CD4-positive, alpha-beta T cell (primary cell): Measurements from ENCODE around the gene GOLGA1. TPM values are rescaled to one million over a fixed set of nuclear protein-coding genes. Genes with fewer than 3 reads are reported as not detected.
A peak's percentile ranks its signal among the peaks of the same experiment; 100 is the strongest.

Experiments used
- ATAC-seq: fragments of 200-7000 bp; cut with Tn5 transposase; one replicate; pipeline ENCODE4 v1.10.0; 2022; ENCODE audit warnings: mild to moderate bottlenecking; ENCODE audit not compliant: poor library complexity
- CTCF ChIA-PET: fragments of 350-600 bp; sonication (Branson Sonifier 250); formaldehyde crosslinking; loops from one replicate; lab custom pipeline; 2021; ENCODE audit warnings: antibody characterized with exemption, inconsistent platforms; lab: Charles Lee
- POLR2A ChIA-PET: fragments of 350-600 bp; sonication (Branson Sonifier 250); formaldehyde crosslinking; loops from one replicate; lab custom pipeline; 2021; ENCODE audit warnings: antibody characterized with exemption, inconsistent platforms; lab: Charles Lee
- DNase-seq, 14 experiments: peaks; one replicate each; pipeline ENCODE4 v3.0.0-alpha.2; 2013 to 2020; ENCODE audit warnings: mixed read lengths in 2 of 14
- H3K27ac ChIP-seq, 2 donors: one replicate each; pipeline versions ENCODE4 v1.5.1 to v1.7.0; 2013; ENCODE audit warnings: low read length in 2 of 2, low read depth in 1 of 2, mild to moderate bottlenecking in 1 of 2
- H3K27me3 ChIP-seq, 2 experiments: 1 replicate in 1 of 2; 2 replicates in 1 of 2; pipeline versions ENCODE4 v1.6.1 to v1.7.0; 2013; ENCODE audit warnings: low read length in 2 of 2, control low read depth in 1 of 2, mild to moderate bottlenecking in 1 of 2, moderate library complexity in 1 of 2; ENCODE audit not compliant: insufficient read depth in 2 of 2, control insufficient read depth in 1 of 2
- H3K36me3 ChIP-seq: one replicate; pipeline ENCODE4 v1.6.1; 2013; ENCODE audit warnings: low read length, control low read depth; ENCODE audit not compliant: insufficient read depth
- H3K4me1 ChIP-seq: one replicate; pipeline ENCODE4 v1.6.1; 2013; ENCODE audit warnings: low read length, control low read depth; ENCODE audit not compliant: insufficient read depth
- H3K4me3 ChIP-seq: one replicate; pipeline ENCODE4 v1.5.1; 2013; ENCODE audit warnings: mild to moderate bottlenecking, low read length, moderate library complexity
- H3K9me3 ChIP-seq, 2 experiments: 1 replicate in 1 of 2; 2 replicates in 1 of 2; pipeline versions ENCODE4 v1.6.1 to v1.7.0; 2013; ENCODE audit warnings: low read length in 2 of 2, mild to moderate bottlenecking in 2 of 2, control low read depth in 1 of 2, moderate library complexity in 1 of 2; ENCODE audit not compliant: control insufficient read depth in 1 of 2, insufficient read depth in 1 of 2
- H3K27ac Mint-ChIP-seq: one replicate; pipeline ENCODE4 v1.8.0; 2020; ENCODE audit warnings: mixed read lengths
- H3K27me3 Mint-ChIP-seq: one replicate; pipeline ENCODE4 v1.8.0; 2021; ENCODE audit warnings: mixed read lengths
- H3K36me3 Mint-ChIP-seq: one replicate; pipeline ENCODE4 v1.8.0; 2021; ENCODE audit warnings: low read depth, mixed read lengths
- H3K4me1 Mint-ChIP-seq: one replicate; pipeline ENCODE4 v1.8.0; 2021; ENCODE audit warnings: low read depth, mixed read lengths
- H3K4me3 Mint-ChIP-seq: one replicate; pipeline ENCODE4 v1.8.0; 2020; ENCODE audit warnings: mild to moderate bottlenecking, mixed read lengths
- H3K9me3 Mint-ChIP-seq: one replicate; pipeline ENCODE4 v1.8.0; 2020; ENCODE audit warnings: mixed read lengths
- intact Hi-C, 2 experiments: fragments of 100-400 bp; cut with DNase I in 1 of 2; cut with micrococcal nuclease in 1 of 2; formaldehyde crosslinking; loops; one replicate each; pipeline versions ENCODE4 v1.15.1 to v1.9.0; 2023 to 2025; cut with DNase I, micrococcal nuclease
- total RNA-seq, 174 experiments: library from RNA in 2 of 174; stranded (reverse) in 2 of 174; gene quantifications; one replicate each; pipeline ENCODE4 v1.2.3 and lab custom pipeline; 2021 to 2026
- TF ChIP-seq, protein P1 (sequence below): fragments of 200-600 bp; IDR thresholded peaks from one replicate; pipeline ENCODE4 v1.8.0; 2022; ENCODE audit warnings: antibody characterized with exemption, mild to moderate bottlenecking

Gene GOLGA1
- total RNA-seq, 2 experiments from 2014 or later, result 12.9 to 22.2 TPM

DNA sequence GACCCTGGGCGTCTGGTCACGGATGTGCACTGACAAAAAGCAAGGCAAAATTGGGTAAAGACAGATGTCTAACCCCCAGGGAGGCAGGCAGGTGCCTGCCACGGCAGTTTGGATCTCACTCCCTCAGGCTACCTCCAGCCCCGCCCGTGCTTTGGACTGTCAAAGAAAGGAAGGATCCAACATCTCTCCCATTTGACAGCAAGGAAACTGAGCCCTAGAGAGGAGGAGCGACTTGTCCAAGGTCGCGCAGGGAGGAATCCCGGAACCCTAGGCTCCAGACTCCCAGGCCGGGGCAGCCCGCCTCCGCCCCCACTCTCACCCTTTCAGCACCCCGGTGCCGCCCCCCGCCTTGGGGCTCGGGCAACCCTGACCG, 376 bp downstream of the GOLGA1 start:
- Histone ChIP-seq H3K36me3 (peaks cover 22% of the 10 kb centered on the region), H3K4me1 (peaks cover 20% of the 10 kb centered on the region), H3K9me3 (no peaks in the 10 kb centered on the region), H3K4me3 (peak overlapping the region; percentile 96), H3K27me3 (no peaks in the 10 kb centered on the region), H3K27ac (peak overlapping the region; percentile 90 to 95)
- peak overlapping the region; percentile 90 for H3K27ac Mint-ChIP-seq
- H3K27me3 Mint-ChIP-seq, result no peaks in the 10 kb centered on the region
- CTCF ChIA-PET, result no interaction called here
- DNase-seq, result peak in 1 of 14 experiments; percentile 9
- H3K9me3 Mint-ChIP-seq, result no peaks in the 10 kb centered on the region
- TF ChIP-seq, protein P1, sequence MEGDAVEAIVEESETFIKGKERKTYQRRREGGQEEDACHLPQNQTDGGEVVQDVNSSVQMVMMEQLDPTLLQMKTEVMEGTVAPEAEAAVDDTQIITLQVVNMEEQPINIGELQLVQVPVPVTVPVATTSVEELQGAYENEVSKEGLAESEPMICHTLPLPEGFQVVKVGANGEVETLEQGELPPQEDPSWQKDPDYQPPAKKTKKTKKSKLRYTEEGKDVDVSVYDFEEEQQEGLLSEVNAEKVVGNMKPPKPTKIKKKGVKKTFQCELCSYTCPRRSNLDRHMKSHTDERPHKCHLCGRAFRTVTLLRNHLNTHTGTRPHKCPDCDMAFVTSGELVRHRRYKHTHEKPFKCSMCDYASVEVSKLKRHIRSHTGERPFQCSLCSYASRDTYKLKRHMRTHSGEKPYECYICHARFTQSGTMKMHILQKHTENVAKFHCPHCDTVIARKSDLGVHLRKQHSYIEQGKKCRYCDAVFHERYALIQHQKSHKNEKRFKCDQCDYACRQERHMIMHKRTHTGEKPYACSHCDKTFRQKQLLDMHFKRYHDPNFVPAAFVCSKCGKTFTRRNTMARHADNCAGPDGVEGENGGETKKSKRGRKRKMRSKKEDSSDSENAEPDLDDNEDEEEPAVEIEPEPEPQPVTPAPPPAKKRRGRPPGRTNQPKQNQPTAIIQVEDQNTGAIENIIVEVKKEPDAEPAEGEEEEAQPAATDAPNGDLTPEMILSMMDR, result no peak
- H3K4me1 Mint-ChIP-seq, result peaks cover 23% of the 10 kb centered on the region
- intact Hi-C loops, result loop anchor here (2.0 to 5.0 kb wide), 4 partner anchors 72 to 262 kb away; partner anchors contain the start of genes ARPC5L (in 1 of the 2), NR6A1 (in 1 of the 2), RABEPK (in 1 of the 2) and RPL35 (in 1 of the 2)
- H3K4me3 Mint-ChIP-seq, result peak overlapping the region; percentile 94
- POLR2A ChIA-PET, result interaction anchor here (1.0 to 1.8 kb wide), 2 partner anchors 25 to 301 kb away, joined by 5 to 12 read pairs; partner anchors contain the start of gene HSPA5
- peak; percentile 9 for ATAC-seq
- peaks cover 33% of the 10 kb centered on the region for H3K36me3 Mint-ChIP-seq

DNA sequence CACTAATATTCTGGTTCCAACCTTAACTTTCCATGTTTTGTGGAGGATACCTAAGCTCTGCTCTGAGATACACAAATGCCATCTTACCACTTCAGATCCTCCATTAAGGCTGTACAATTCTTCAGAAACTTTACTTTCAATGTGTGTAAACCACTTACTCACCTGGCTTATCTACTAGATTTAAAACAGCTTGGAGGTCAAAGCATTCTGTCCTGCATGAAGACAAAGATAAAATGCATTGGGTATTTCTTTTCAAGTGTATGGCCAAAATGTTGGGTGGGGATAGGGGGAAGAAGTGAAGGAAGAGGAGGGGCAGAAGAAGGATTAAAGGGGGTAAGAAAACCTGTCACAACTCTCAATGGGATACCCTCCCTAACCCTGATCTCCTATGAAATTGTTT, 939 bp downstream of the GOLGA1 start:
- DNase-seq (no peak), ATAC-seq (no peak)
- H3K36me3 Mint-ChIP-seq, result peaks cover 37% of the 10 kb centered on the region
- H3K9me3 ChIP-seq, result no peaks in the 10 kb centered on the region
- peaks cover 20% of the 10 kb centered on the region for H3K4me1 ChIP-seq
- no peaks in the 10 kb centered on the region for H3K27me3 Mint-ChIP-seq
- H3K4me3 Mint-ChIP-seq, result peak overlapping the region; percentile 94
- TF ChIP-seq, protein P1, result no peak
- H3K4me1 Mint-ChIP-seq, result peaks cover 23% of the 10 kb centered on the region
- intact Hi-C loops, result loop anchor here (2.0 to 5.0 kb wide), 4 partner anchors 71 to 262 kb away; partner anchors contain the start of genes ARPC5L (in 1 of the 2), NR6A1 (in 1 of the 2), RABEPK (in 1 of the 2) and RPL35 (in 1 of the 2)
- H3K27ac Mint-ChIP-seq, result peak overlapping the region; percentile 90
- peak overlapping the region; percentile 96 for H3K4me3 ChIP-seq
- ChIA-PET POLR2A (interaction anchor here (1.0 kb wide), 1 partner anchor 26 kb away, joined by 5 read pairs; no protein-coding TSS in a partner anchor), CTCF (no interaction called here)
- H3K27me3 ChIP-seq, result no peaks in the 10 kb centered on the region
- H3K36me3 ChIP-seq, result peaks cover 27% of the 10 kb centered on the region
- no peaks in the 10 kb centered on the region for H3K9me3 Mint-ChIP-seq
- peak overlapping the region; percentile 90 to 95 for H3K27ac ChIP-seq

GRCh38 chr9:124934290-124934689, 6.6 kb downstream of the GOLGA1 start:
- peak overlapping the region; percentile 3 for H3K27ac Mint-ChIP-seq
- H3K9me3 Mint-ChIP-seq, result no peaks in the 10 kb centered on the region
- POLR2A ChIA-PET, result no interaction called here
- no peaks in the 10 kb centered on the region for H3K4me1 ChIP-seq
- peaks cover 73% of the 10 kb centered on the region for H3K36me3 ChIP-seq
- H3K27me3 Mint-ChIP-seq, result no peaks in the 10 kb centered on the region
- H3K4me3 Mint-ChIP-seq, result no peak overlapping the region
- DNase-seq (no peak), ATAC-seq (no peak)
- H3K9me3 ChIP-seq, result no peaks in the 10 kb centered on the region
- peaks cover 17% of the 10 kb centered on the region for H3K4me1 Mint-ChIP-seq
- H3K4me3 ChIP-seq, result no peak overlapping the region
- H3K36me3 Mint-ChIP-seq, result peaks cover 71% of the 10 kb centered on the region
- H3K27ac ChIP-seq, result no peak overlapping the region
- TF ChIP-seq, protein P1, result no peak
- H3K27me3 ChIP-seq, result no peaks in the 10 kb centered on the region
- CTCF ChIA-PET, result no interaction called here
- intact Hi-C loops, result loop anchor here in 1 of 2 experiments (5.0 kb wide), 1 partner anchor 43 kb away; no protein-coding TSS in a partner anchor
